HEK293 (cell line): Measurements from ENCODE around the gene TFAP2E.
A peak's percentile ranks its signal among the peaks of the same experiment; 100 is the strongest.

ENCODE experiments used
- CTCF ChIA-PET: fragments of 350-600 bp; formaldehyde crosslinking; extraction: SDS; loops from one replicate; lab custom pipeline; 2021; ENCODE audit warnings: antibody characterized with exemption; lab: Yijun Ruan, JAX
- POLR2A ChIA-PET: fragments of 300-600 bp; formaldehyde crosslinking; extraction: SDS; loops from one replicate; lab custom pipeline; 2020; ENCODE audit warnings: antibody characterized with exemption, inconsistent platforms; lab: Yijun Ruan, JAX
- H3K27ac ChIP-seq: fragments of 200-500 bp; sonication (Bioruptor generic); 2 replicates; pipeline ENCODE4 v1.5.1; 2014; ENCODE audit warnings: low read depth, low read length, control low read depth, inconsistent platforms; ENCODE audit errors: extremely low read depth
- H3K36me3 ChIP-seq, 2 experiments: fragments of 200-500 bp in 1 of 2; sonication (Bioruptor generic) in 1 of 2; 1 replicate in 1 of 2; 2 replicates in 1 of 2; pipeline ENCODE4 v1.5.1; 2014 to 2017; ENCODE audit warnings: inconsistent platforms in 2 of 2, low read length in 2 of 2; ENCODE audit not compliant: control insufficient read depth in 2 of 2, insufficient read depth in 1 of 2
- H3K4me1 ChIP-seq: fragments of 200-500 bp; sonication (Bioruptor generic); 2 replicates; pipeline ENCODE4 v1.5.1; 2014; ENCODE audit warnings: mild to moderate bottlenecking, low read length, inconsistent platforms; ENCODE audit not compliant: control insufficient read depth, insufficient read depth
- H3K4me3 ChIP-seq: 2 replicates; pipeline ENCODE4 v1.5.1; 2011; ENCODE audit warnings: low read depth, mild to moderate bottlenecking, control low read depth, low read length, moderate library complexity
- H3K9me3 ChIP-seq: fragments of 200-500 bp; sonication (Bioruptor generic); 2 replicates; pipeline ENCODE4 v1.5.1; 2014; ENCODE audit warnings: low read depth, low read length, inconsistent platforms; ENCODE audit not compliant: control insufficient read depth, insufficient read depth
- GLI2 ChIP-seq: fragments of 450-650 bp; formaldehyde crosslinking; IDR thresholded peaks from 2 replicates; pipeline ENCODE4; 2017; ENCODE audit warnings: missing biosample characterization, missing genetic modification characterization, low read depth, borderline replicate concordance
- GLIS1 ChIP-seq: fragments of 450-650 bp; formaldehyde crosslinking; IDR thresholded peaks from 2 replicates; pipeline ENCODE4 v1.5.1; 2016; ENCODE audit warnings: missing biosample characterization, missing genetic modification characterization
- MEIS1 ChIP-seq: sonication (generic); formaldehyde crosslinking; IDR thresholded peaks from 2 replicates; pipeline ENCODE4 v1.8.1; 2022; ENCODE audit warnings: missing genetic modification reagents, mild to moderate bottlenecking, borderline replicate concordance
- OVOL3 ChIP-seq: fragments of 450-650 bp; formaldehyde crosslinking; IDR thresholded peaks from 2 replicates; pipeline ENCODE4 v1.5.1; 2016; ENCODE audit warnings: missing biosample characterization, missing genetic modification characterization
- PRDM1 ChIP-seq: fragments of 450-650 bp; formaldehyde crosslinking; IDR thresholded peaks from 2 replicates; pipeline ENCODE4; 2016; ENCODE audit warnings: missing biosample characterization, missing genetic modification characterization
- ZBTB20 ChIP-seq: fragments of 450-650 bp; formaldehyde crosslinking; IDR thresholded peaks from 2 replicates; pipeline ENCODE4 v1.5.1; 2016; ENCODE audit warnings: missing biosample characterization, missing genetic modification characterization
- ZBTB48 ChIP-seq: fragments of 450-650 bp; formaldehyde crosslinking; IDR thresholded peaks from 2 replicates; pipeline ENCODE4 v1.5.1; 2016; ENCODE audit warnings: missing biosample characterization, missing genetic modification characterization
- ZNF140 ChIP-seq: fragments of 450-650 bp; formaldehyde crosslinking; IDR thresholded peaks from 2 replicates; pipeline ENCODE4 v1.5.1; 2016; ENCODE audit warnings: missing biosample characterization, missing genetic modification characterization
- ZNF16 ChIP-seq: fragments of 450-650 bp; formaldehyde crosslinking; IDR thresholded peaks from 2 replicates; pipeline ENCODE4 v1.5.1; 2016; ENCODE audit warnings: low read depth, missing biosample characterization, missing genetic modification characterization
- ZNF214 ChIP-seq: fragments of 450-650 bp; formaldehyde crosslinking; IDR thresholded peaks from 2 replicates; pipeline ENCODE4 v1.5.1; 2017; ENCODE audit warnings: missing biosample characterization, mild to moderate bottlenecking, missing genetic modification characterization, borderline replicate concordance
- ZNF292 ChIP-seq: fragments of 450-650 bp; formaldehyde crosslinking; IDR thresholded peaks from 2 replicates; pipeline ENCODE4 v1.5.1; 2016; ENCODE audit warnings: low read depth, missing biosample characterization, missing genetic modification characterization, borderline replicate concordance
- ZNF404 ChIP-seq: fragments of 450-650 bp; formaldehyde crosslinking; IDR thresholded peaks from 2 replicates; pipeline ENCODE4 v1.5.1; 2017; ENCODE audit warnings: missing biosample characterization, missing genetic modification characterization
- ZNF530 ChIP-seq: fragments of 450-650 bp; formaldehyde crosslinking; IDR thresholded peaks from 2 replicates; pipeline ENCODE4 v1.5.1; 2016; ENCODE audit warnings: low read depth, missing biosample characterization, missing genetic modification characterization
- ZNF560 ChIP-seq: fragments of 450-650 bp; formaldehyde crosslinking; IDR thresholded peaks from 2 replicates; pipeline ENCODE4 v1.5.1; 2017; ENCODE audit warnings: missing biosample characterization, missing genetic modification characterization, borderline replicate concordance
- ZNF561 ChIP-seq: fragments of 450-650 bp; IDR thresholded peaks from 2 replicates; pipeline ENCODE4 v1.5.1; 2018; ENCODE audit warnings: missing biosample characterization, missing genetic modification characterization, borderline replicate concordance
- ZNF624 ChIP-seq: fragments of 450-650 bp; formaldehyde crosslinking; IDR thresholded peaks from 2 replicates; pipeline ENCODE4 v1.5.1; 2017; ENCODE audit warnings: missing biosample characterization, missing genetic modification characterization
- ZNF626 ChIP-seq: fragments of 450-650 bp; sonication (Bioruptor Pico); formaldehyde crosslinking; IDR thresholded peaks from 2 replicates; pipeline ENCODE4 v1.5.1; 2018; ENCODE audit warnings: missing biosample characterization, missing genetic modification characterization, inconsistent platforms
- ZNF701 ChIP-seq: fragments of 450-650 bp; formaldehyde crosslinking; IDR thresholded peaks from 2 replicates; pipeline ENCODE4 v1.5.1; 2016; ENCODE audit warnings: missing biosample characterization, missing genetic modification characterization
- ZNF785 ChIP-seq: fragments of 450-650 bp; formaldehyde crosslinking; IDR thresholded peaks from 2 replicates; pipeline ENCODE4 v1.5.1; 2016; ENCODE audit warnings: missing biosample characterization, missing genetic modification characterization
- TF ChIP-seq, protein P1 (sequence below): IDR thresholded peaks from 2 replicates; pipeline ENCODE4 v1.6.1; 2011; ENCODE audit warnings: mild to moderate bottlenecking, low read depth, low read length, borderline replicate concordance
- TF ChIP-seq, protein P2 (sequence below): fragments of 450-650 bp; formaldehyde crosslinking; optimal IDR thresholded peaks from 2 replicates; pipeline ENCODE3; 2016; ENCODE audit warnings: missing biosample characterization, mild to moderate bottlenecking, missing genetic modification characterization
- TF ChIP-seq, protein P3 (sequence below): fragments of 450-650 bp; formaldehyde crosslinking; IDR thresholded peaks from 2 replicates; pipeline ENCODE4 v1.5.1; 2017; ENCODE audit warnings: missing biosample characterization, missing genetic modification characterization
- TF ChIP-seq, protein P4 (sequence below): fragments of 450-650 bp; formaldehyde crosslinking; IDR thresholded peaks from 2 replicates; pipeline ENCODE4 v1.5.1; 2017; ENCODE audit warnings: missing biosample characterization, missing genetic modification characterization
- TF ChIP-seq, protein P5 (sequence below): fragments of 450-650 bp; formaldehyde crosslinking; IDR thresholded peaks from 2 replicates; pipeline ENCODE4; 2016; ENCODE audit warnings: missing biosample characterization, missing genetic modification characterization
- TF ChIP-seq, protein P6 (sequence below): fragments of 450-650 bp; formaldehyde crosslinking; IDR thresholded peaks from 2 replicates; pipeline ENCODE4 v1.5.1; 2017; ENCODE audit warnings: missing biosample characterization, missing genetic modification characterization
- TF ChIP-seq, protein P7 (sequence below): fragments of 450-650 bp; formaldehyde crosslinking; IDR thresholded peaks from 2 replicates; pipeline ENCODE4 v1.5.1; 2016; ENCODE audit warnings: missing biosample characterization, missing genetic modification characterization

Gene TFAP2E

DNA sequence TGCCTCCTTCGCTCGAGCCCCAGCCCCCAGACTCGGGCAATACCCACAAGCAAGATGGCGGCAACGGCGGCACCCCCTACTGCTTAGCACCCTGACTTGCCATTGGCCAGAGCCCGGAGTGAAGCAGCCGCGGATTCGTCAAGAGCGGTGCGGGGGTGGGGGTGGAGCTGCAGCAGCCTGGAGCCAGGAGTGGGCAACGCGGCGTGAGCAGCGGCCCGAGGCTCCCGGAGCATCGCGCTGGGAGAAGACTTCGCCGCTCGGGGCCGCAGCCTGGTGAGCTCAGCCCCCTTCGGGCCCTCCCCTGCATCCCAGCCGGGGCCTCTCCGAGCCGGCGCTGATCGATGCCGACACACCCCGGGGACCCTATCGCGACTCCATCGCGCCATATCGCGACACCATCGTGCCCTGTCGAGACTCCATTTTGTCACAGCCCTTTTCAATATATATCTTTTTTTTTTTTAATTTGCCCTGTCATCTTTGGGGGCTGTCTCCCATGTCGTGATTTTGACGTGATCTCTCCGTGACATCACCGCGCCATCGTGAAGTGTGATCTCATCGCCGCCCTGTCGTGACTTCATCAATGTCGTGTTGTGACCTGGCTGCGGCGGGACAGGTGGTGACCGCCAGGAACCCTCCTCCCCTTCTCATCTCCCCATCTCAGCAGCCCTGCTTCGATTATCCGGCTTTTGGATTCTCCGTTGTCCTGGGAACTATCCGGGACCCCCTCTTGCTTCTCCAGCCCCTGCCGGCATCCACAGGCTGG lies 15.3 kb upstream of the TFAP2E start, which contains the start of gene NCDN:
Gene NCDN (plus strand): TSS at position 189 of the 763 bp plus-strand sequence. CDS start 392 bp downstream, at position 581.
- ChIA-PET POLR2A (interaction anchor here (0.5 to 2.0 kb wide), 13 partner anchors 11 to 1565 kb away, joined by 3 to 22 read pairs (median 3); partner anchors contain the start of genes CLSPN, SFPQ, SMIM12 and TFAP2E), CTCF (interaction anchor here (0.6 to 2.6 kb wide), 3 partner anchors 107 to 169 kb away, joined by 3 to 10 read pairs (median 3); no protein-coding TSS in a partner anchor)
- H3K27ac ChIP-seq: peak within 1 kb of the TSS; percentile 96
- H3K4me1 ChIP-seq: peaks cover 27% of the 10 kb centered on the region
- H3K36me3 ChIP-seq: peaks cover 6 to 52% of the 10 kb centered on the region in 2 experiments; a peak in 2 of 3 replicates
- H3K9me3 ChIP-seq: no peaks in the 10 kb centered on the region
- H3K4me3 ChIP-seq: peak within 1 kb of the TSS; percentile 95
- TF ChIP-seq ZNF560 (tag by site-specific recombination) (no peak), ZNF16 (no peak), ZNF214 (tag by site-specific recombination) (no peak), ZNF561 (tag by site-specific recombination) (peak; percentile 36), ZNF626 (tag by site-specific recombination) (no peak), ZNF624 (no peak), ZNF140 (tag by site-specific recombination) (no peak), ZNF530 (tag by site-specific recombination) (no peak), PRDM1 (tag by site-specific recombination) (no peak), OVOL3 (peak; percentile 85), ZBTB48 (peak; percentile 16; the same call in 1 of the 2 replicates), GLIS1 (tag by site-specific recombination) (peak; percentile 79), MEIS1 (CRISPR knock-in tag) (no peak), ZBTB20 (peak; percentile 31; the same call in 1 of the 2 replicates), GLI2 (no peak), ZNF292 (tag by site-specific recombination) (no peak), ZNF701 (tag by site-specific recombination) (no peak), ZNF404 (tag by site-specific recombination) (no peak), ZNF785 (no peak)
- TF ChIP-seq, protein P1, sequence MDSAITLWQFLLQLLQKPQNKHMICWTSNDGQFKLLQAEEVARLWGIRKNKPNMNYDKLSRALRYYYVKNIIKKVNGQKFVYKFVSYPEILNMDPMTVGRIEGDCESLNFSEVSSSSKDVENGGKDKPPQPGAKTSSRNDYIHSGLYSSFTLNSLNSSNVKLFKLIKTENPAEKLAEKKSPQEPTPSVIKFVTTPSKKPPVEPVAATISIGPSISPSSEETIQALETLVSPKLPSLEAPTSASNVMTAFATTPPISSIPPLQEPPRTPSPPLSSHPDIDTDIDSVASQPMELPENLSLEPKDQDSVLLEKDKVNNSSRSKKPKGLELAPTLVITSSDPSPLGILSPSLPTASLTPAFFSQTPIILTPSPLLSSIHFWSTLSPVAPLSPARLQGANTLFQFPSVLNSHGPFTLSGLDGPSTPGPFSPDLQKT: no peak
- TF ChIP-seq, protein P2, sequence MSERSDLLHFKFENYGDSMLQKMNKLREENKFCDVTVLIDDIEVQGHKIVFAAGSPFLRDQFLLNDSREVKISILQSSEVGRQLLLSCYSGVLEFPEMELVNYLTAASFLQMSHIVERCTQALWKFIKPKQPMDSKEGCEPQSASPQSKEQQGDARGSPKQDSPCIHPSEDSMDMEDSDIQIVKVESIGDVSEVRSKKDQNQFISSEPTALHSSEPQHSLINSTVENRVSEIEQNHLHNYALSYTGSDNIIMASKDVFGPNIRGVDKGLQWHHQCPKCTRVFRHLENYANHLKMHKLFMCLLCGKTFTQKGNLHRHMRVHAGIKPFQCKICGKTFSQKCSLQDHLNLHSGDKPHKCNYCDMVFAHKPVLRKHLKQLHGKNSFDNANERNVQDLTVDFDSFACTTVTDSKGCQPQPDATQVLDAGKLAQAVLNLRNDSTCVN (tag by site-specific recombination): peak; percentile 60
- TF ChIP-seq, protein P3, sequence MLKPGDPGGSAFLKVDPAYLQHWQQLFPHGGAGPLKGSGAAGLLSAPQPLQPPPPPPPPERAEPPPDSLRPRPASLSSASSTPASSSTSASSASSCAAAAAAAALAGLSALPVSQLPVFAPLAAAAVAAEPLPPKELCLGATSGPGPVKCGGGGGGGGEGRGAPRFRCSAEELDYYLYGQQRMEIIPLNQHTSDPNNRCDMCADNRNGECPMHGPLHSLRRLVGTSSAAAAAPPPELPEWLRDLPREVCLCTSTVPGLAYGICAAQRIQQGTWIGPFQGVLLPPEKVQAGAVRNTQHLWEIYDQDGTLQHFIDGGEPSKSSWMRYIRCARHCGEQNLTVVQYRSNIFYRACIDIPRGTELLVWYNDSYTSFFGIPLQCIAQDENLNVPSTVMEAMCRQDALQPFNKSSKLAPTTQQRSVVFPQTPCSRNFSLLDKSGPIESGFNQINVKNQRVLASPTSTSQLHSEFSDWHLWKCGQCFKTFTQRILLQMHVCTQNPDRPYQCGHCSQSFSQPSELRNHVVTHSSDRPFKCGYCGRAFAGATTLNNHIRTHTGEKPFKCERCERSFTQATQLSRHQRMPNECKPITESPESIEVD: no peak
- TF ChIP-seq, protein P4, sequence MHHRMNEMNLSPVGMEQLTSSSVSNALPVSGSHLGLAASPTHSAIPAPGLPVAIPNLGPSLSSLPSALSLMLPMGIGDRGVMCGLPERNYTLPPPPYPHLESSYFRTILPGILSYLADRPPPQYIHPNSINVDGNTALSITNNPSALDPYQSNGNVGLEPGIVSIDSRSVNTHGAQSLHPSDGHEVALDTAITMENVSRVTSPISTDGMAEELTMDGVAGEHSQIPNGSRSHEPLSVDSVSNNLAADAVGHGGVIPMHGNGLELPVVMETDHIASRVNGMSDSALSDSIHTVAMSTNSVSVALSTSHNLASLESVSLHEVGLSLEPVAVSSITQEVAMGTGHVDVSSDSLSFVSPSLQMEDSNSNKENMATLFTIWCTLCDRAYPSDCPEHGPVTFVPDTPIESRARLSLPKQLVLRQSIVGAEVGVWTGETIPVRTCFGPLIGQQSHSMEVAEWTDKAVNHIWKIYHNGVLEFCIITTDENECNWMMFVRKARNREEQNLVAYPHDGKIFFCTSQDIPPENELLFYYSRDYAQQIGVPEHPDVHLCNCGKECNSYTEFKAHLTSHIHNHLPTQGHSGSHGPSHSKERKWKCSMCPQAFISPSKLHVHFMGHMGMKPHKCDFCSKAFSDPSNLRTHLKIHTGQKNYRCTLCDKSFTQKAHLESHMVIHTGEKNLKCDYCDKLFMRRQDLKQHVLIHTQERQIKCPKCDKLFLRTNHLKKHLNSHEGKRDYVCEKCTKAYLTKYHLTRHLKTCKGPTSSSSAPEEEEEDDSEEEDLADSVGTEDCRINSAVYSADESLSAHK (tag by site-specific recombination): peak; percentile 12; the same call in 1 of the 2 replicates
- TF ChIP-seq, protein P5, sequence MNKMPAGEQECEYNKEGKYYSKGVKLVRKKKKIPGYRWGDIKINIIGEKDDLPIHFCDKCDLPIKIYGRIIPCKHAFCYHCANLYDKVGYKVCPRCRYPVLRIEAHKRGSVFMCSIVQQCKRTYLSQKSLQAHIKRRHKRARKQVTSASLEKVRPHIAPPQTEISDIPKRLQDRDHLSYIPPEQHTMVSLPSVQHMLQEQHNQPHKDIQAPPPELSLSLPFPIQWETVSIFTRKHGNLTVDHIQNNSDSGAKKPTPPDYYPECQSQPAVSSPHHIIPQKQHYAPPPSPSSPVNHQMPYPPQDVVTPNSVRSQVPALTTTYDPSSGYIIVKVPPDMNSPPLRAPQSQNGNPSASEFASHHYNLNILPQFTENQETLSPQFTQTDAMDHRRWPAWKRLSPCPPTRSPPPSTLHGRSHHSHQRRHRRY: no peak; the same call in 1 of the 2 replicates
- TF ChIP-seq, protein P6, sequence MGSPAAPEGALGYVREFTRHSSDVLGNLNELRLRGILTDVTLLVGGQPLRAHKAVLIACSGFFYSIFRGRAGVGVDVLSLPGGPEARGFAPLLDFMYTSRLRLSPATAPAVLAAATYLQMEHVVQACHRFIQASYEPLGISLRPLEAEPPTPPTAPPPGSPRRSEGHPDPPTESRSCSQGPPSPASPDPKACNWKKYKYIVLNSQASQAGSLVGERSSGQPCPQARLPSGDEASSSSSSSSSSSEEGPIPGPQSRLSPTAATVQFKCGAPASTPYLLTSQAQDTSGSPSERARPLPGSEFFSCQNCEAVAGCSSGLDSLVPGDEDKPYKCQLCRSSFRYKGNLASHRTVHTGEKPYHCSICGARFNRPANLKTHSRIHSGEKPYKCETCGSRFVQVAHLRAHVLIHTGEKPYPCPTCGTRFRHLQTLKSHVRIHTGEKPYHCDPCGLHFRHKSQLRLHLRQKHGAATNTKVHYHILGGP (tag by site-specific recombination): no peak
- TF ChIP-seq, protein P7, sequence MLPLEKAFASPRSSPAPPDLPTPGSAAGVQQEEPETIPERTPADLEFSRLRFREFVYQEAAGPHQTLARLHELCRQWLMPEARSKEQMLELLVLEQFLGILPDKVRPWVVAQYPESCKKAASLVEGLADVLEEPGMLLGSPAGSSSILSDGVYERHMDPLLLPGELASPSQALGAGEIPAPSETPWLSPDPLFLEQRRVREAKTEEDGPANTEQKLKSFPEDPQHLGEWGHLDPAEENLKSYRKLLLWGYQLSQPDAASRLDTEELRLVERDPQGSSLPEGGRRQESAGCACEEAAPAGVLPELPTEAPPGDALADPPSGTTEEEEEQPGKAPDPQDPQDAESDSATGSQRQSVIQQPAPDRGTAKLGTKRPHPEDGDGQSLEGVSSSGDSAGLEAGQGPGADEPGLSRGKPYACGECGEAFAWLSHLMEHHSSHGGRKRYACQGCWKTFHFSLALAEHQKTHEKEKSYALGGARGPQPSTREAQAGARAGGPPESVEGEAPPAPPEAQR (tag by site-specific recombination): no peak
